ENCODE data around the gene KLK4. TPM values are rescaled to one million over a fixed set of nuclear protein-coding genes. Genes with fewer than 3 reads are reported as not detected.

KLK4 gene
- total and polyA plus RNA-seq, 2 of the 13 experiments (the other 11 are each of a cell fraction or from before 2014, with no cell fraction given): not detected

- TF ChIP-seq ZBTB33 (CRISPR knock-in tag; IDR thresholded peaks at IDR 0.05): no peak
- TF ChIP-seq SP1 (IDR thresholded peaks at IDR 0.05): no peak
- TF ChIP-seq SP1 (CRISPR knock-in tag; IDR thresholded peaks at IDR 0.05): no peak
- no peak for TF ChIP-seq KLF6 (CRISPR knock-in tag; IDR thresholded peaks at IDR 0.05)
- no peak for TF ChIP-seq RFXANK (CRISPR knock-in tag; IDR thresholded peaks at IDR 0.05)
- no peak for TF ChIP-seq ZNF256 (CRISPR knock-in tag; conservative IDR thresholded peaks at IDR 0.05)
- TF ChIP-seq ZIK1 (CRISPR knock-in tag; IDR thresholded peaks at IDR 0.05; ENCODE audit: borderline replicate concordance, low read depth): no peak
- no peak for TF ChIP-seq ZBTB10 (CRISPR knock-in tag; IDR thresholded peaks at IDR 0.05; ENCODE audit: borderline replicate concordance)
- no peak for TF ChIP-seq PPARG (CRISPR knock-in tag; conservative IDR thresholded peaks at IDR 0.05)
- TF ChIP-seq ZBTB7A (CRISPR knock-in tag; IDR thresholded peaks at IDR 0.05): no peak
- no peak for TF ChIP-seq XRCC5 (optimal IDR thresholded peaks at IDR 0.05; ENCODE audit: low read length)
Observed at GRCh38 chr19:50897612-50898011, 13.6 kb downstream of the KLK4 start (continued).

- ATAC-seq (no peak), DNase-seq (ENCODE audit: low spot score) (no peak), FAIRE-seq (no peak)
- ChIA-PET POLR2A (no interaction called here), CTCF (ENCODE audit: low intra/inter-chr PET ratio, low total read pairs) (no interaction called here)
- Histone ChIP-seq H2AFZ (ENCODE audit: low read length) (no peak overlapping the region), H3K27ac (ENCODE audit: extremely low read length, insufficient read depth, low read length) (no peak overlapping the region), H3K36me3 (replicated peaks in 1 of 2; ENCODE audit: control insufficient read depth in 1 of 2, insufficient read depth in 2 of 2, low read length in 2 of 2) (no peaks in the 10 kb centered on the region), H3K4me3 (replicated peaks in 1 of 3; ENCODE audit: insufficient read depth in 1 of 3, low read depth in 2 of 3, low read length in 3 of 3) (no peak overlapping the region), H3K9me3 (ENCODE audit: low read length) (no peaks in the 10 kb centered on the region), H4K20me1 (ENCODE audit: insufficient read depth, low read length) (no peaks in the 10 kb centered on the region), H3K9ac (ENCODE audit: insufficient read depth, low read depth, low read length) (no peak overlapping the region), H3K79me2 (ENCODE audit: insufficient read depth, low read length) (no peaks in the 10 kb centered on the region), H3K4me2 (ENCODE audit: low read depth, low read length) (no peak overlapping the region), H3K4me1 (ENCODE audit: insufficient read depth, low read length) (no peaks in the 10 kb centered on the region), H3K27me3 (ENCODE audit: control insufficient read depth in 1 of 2, insufficient read depth in 2 of 2, low read length in 2 of 2) (no peaks in the 10 kb centered on the region; a peak in 2 of 5 replicates)
- BruUV-seq (replicated peaks): no TSS peak
- 9% methylated on average over 3 of the region's 3 CpGs for WGBS (ENCODE audit: low lambda C conversion rate)
- in situ Hi-C loops (cut with HindIII; ENCODE audit: extremely low pct_ligation_motif_present, low pct_unique_long_range_greater_than_20kb): no loop called here
- intact Hi-C loops (cut with micrococcal nuclease; ENCODE audit: unreplicated experiment): no loop called here
- TF ChIP-seq ZNF337 (CRISPR knock-in tag; IDR thresholded peaks at IDR 0.05; ENCODE audit: borderline replicate concordance, low read depth) (no peak), NFATC3 (CRISPR knock-in tag; IDR thresholded peaks at IDR 0.05) (no peak), ZKSCAN5 (CRISPR knock-in tag; IDR thresholded peaks at IDR 0.05) (no peak), CC2D1A (CRISPR knock-in tag; IDR thresholded peaks at IDR 0.05) (no peak), ZGPAT (CRISPR knock-in tag; IDR thresholded peaks at IDR 0.05) (no peak), SAP130 (CRISPR knock-in tag; IDR thresholded peaks at IDR 0.05; ENCODE audit: low read depth) (no peak), ZNF224 (CRISPR knock-in tag; IDR thresholded peaks at IDR 0.05) (no peak), GTF2F1 (IDR thresholded peaks at IDR 0.05; ENCODE audit: low read length) (no peak), RFX3 (CRISPR knock-in tag; IDR thresholded peaks at IDR 0.05) (no peak), ZNF672 (CRISPR knock-in tag; IDR thresholded peaks at IDR 0.05) (no peak), RNF2 (conservative IDR thresholded peaks at IDR 0.05; ENCODE audit: low read depth) (no peak), ZMYM2 (CRISPR knock-in tag; IDR thresholded peaks at IDR 0.05) (no peak)
Observed at GRCh38 chr19:50897191-50897607, 14.0 kb downstream of the KLK4 start.
